Diencephalon (tissue), 1 donor: Measurements from ENCODE around the gene PTPRC. TPM values are rescaled to one million over a fixed set of nuclear protein-coding genes. Genes with fewer than 3 reads are reported as not detected.

Source experiments
- total RNA-seq: library from RNA; depleted of rRNA; stranded (reverse); fragments of >200 nt; gene quantifications from one replicate; pipeline ENCODE4 v1.2.3, GENCODE V29; 2014

The PTPRC gene, protein sequence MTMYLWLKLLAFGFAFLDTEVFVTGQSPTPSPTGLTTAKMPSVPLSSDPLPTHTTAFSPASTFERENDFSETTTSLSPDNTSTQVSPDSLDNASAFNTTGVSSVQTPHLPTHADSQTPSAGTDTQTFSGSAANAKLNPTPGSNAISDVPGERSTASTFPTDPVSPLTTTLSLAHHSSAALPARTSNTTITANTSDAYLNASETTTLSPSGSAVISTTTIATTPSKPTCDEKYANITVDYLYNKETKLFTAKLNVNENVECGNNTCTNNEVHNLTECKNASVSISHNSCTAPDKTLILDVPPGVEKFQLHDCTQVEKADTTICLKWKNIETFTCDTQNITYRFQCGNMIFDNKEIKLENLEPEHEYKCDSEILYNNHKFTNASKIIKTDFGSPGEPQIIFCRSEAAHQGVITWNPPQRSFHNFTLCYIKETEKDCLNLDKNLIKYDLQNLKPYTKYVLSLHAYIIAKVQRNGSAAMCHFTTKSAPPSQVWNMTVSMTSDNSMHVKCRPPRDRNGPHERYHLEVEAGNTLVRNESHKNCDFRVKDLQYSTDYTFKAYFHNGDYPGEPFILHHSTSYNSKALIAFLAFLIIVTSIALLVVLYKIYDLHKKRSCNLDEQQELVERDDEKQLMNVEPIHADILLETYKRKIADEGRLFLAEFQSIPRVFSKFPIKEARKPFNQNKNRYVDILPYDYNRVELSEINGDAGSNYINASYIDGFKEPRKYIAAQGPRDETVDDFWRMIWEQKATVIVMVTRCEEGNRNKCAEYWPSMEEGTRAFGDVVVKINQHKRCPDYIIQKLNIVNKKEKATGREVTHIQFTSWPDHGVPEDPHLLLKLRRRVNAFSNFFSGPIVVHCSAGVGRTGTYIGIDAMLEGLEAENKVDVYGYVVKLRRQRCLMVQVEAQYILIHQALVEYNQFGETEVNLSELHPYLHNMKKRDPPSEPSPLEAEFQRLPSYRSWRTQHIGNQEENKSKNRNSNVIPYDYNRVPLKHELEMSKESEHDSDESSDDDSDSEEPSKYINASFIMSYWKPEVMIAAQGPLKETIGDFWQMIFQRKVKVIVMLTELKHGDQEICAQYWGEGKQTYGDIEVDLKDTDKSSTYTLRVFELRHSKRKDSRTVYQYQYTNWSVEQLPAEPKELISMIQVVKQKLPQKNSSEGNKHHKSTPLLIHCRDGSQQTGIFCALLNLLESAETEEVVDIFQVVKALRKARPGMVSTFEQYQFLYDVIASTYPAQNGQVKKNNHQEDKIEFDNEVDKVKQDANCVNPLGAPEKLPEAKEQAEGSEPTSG (N-terminal part only)
- total RNA-seq: 10.6 TPM

DNA sequence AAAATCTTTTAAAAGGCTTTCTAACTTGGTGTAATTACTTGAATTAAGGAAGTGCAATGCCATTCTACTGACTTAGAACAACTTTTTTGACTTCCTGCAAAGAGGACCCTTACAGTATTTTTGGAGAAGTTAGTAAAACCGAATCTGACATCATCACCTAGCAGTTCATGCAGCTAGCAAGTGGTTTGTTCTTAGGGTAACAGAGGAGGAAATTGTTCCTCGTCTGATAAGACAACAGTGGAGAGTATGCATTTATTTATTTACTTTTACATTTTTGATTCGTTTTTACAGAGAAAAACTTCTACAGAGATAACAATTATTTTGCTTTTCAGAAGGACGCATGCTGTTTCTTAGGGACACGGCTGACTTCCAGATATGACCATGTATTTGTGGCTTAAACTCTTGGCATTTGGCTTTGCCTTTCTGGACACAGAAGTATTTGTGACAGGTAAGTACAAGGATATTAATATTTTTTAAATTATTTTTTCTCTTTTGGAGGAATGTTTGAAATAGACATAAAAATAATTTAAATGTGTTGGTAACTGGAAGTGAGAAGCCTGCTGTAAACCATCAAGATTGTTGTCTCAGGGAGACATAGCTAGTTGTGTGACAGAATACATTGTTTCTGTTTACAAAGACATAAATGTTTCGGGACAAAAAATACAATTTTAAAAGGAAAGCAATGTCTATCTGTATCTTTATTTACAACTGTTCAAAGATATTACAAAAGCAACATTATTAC is at the start of gene PTPRC:
Gene PTPRC (plus strand): TSS at position 147 of the 742 bp plus-strand sequence. CDS start 229 bp downstream, at position 376.

Other genes with a start within 250 kb of the PTPRC start
- gene ATP6V1G3, start 98.4 kb upstream of the PTPRC start, total RNA-seq: not detected